Activated B cell treated with CpG ODN at 0.5 μM for 24 hours (primary cell): Measurements from ENCODE around the gene MDM4. TPM values are rescaled to one million over a fixed set of nuclear protein-coding genes. Genes with fewer than 3 reads are reported as not detected.

ENCODE experiments used
- ATAC-seq: fragments of 200-7000 bp; cut with Tn5 transposase; one replicate; pipeline ENCODE4 v1.10.0; 2021; ENCODE audit warnings: low read depth, mild to moderate bottlenecking, moderate library complexity
- CTCF ChIA-PET: fragments of 350-600 bp; sonication (Branson Sonifier 250); formaldehyde crosslinking; loops from one replicate; lab custom pipeline; 2021; ENCODE audit warnings: antibody characterized with exemption; lab: Charles Lee
- POLR2A ChIA-PET: fragments of 350-600 bp; sonication (Branson Sonifier 250); formaldehyde crosslinking; loops from one replicate; lab custom pipeline; 2021; ENCODE audit warnings: antibody characterized with exemption; lab: Charles Lee
- DNase-seq: peaks from one replicate; pipeline ENCODE4 v3.0.0; 2022
- H3K27ac Mint-ChIP-seq: one replicate; pipeline ENCODE4 v1.8.0; 2020; ENCODE audit warnings: mixed read lengths
- H3K27me3 Mint-ChIP-seq: one replicate; pipeline ENCODE4 v1.8.0; 2021; ENCODE audit warnings: mixed read lengths
- H3K36me3 Mint-ChIP-seq: one replicate; pipeline ENCODE4 v1.8.0; 2021; ENCODE audit warnings: low read depth, mixed read lengths
- H3K4me1 Mint-ChIP-seq: one replicate; pipeline ENCODE4 v1.8.0; 2021; ENCODE audit warnings: mixed read lengths
- H3K4me3 Mint-ChIP-seq: one replicate; pipeline ENCODE4 v1.8.0; 2020; ENCODE audit warnings: mild to moderate bottlenecking, mixed read lengths
- H3K9me3 Mint-ChIP-seq: one replicate; pipeline ENCODE4 v1.8.0; 2020; ENCODE audit warnings: mixed read lengths
- CTCF ChIP-seq: fragments of 200-600 bp; IDR thresholded peaks from one replicate; pipeline ENCODE4 v1.8.0; 2022; ENCODE audit warnings: antibody characterized with exemption, mild to moderate bottlenecking
- intact Hi-C: fragments of 100-400 bp; cut with micrococcal nuclease; formaldehyde crosslinking; loops from one replicate; pipeline ENCODE4 v1.15.1; 2024
- total RNA-seq: library from RNA; stranded (reverse); gene quantifications from 2 replicates; pipeline ENCODE4 v1.2.3, GENCODE V29; 2022

The MDM4 gene
- total RNA-seq, 1 donor from 2014 or later, result 264 TPM

- ChIA-PET CTCF (no interaction called here), POLR2A (no interaction called here)
- no peak overlapping the region for H3K27ac Mint-ChIP-seq
- H3K27me3 Mint-ChIP-seq, result no peaks in the 10 kb centered on the region
- no peak overlapping the region for H3K4me3 Mint-ChIP-seq
- H3K4me1 Mint-ChIP-seq, result peaks cover 11% of the 10 kb centered on the region
- intact Hi-C loops, result no loop called here
- H3K9me3 Mint-ChIP-seq, result no peaks in the 10 kb centered on the region
- DNase-seq (no peak), ATAC-seq (no peak)
- peaks cover 31% of the 10 kb centered on the region for H3K36me3 Mint-ChIP-seq
- no peak for TF ChIP-seq CTCF
Observed at GRCh38 chr1:204599098-204599497, 82.9 kb downstream of the MDM4 start.

GRCh38 chr1:204599596-204599995, 83.4 kb downstream of the MDM4 start:
- no peak for TF ChIP-seq CTCF
- Mint-ChIP-seq H3K4me3 (no peak overlapping the region), H3K4me1 (peaks cover 11% of the 10 kb centered on the region), H3K9me3 (no peaks in the 10 kb centered on the region), H3K27ac (no peak overlapping the region), H3K36me3 (peaks cover 31% of the 10 kb centered on the region), H3K27me3 (no peaks in the 10 kb centered on the region)
- intact Hi-C loops, result no loop called here
- ChIA-PET POLR2A (no interaction called here), CTCF (no interaction called here)
- no peak for DNase-seq
- ATAC-seq, result no peak

- Mint-ChIP-seq H3K4me1 (peaks cover 11% of the 10 kb centered on the region), H3K9me3 (no peaks in the 10 kb centered on the region), H3K36me3 (peaks cover 31% of the 10 kb centered on the region), H3K27me3 (no peaks in the 10 kb centered on the region), H3K27ac (no peak overlapping the region), H3K4me3 (no peak overlapping the region)
- ChIA-PET CTCF (no interaction called here), POLR2A (no interaction called here)
- TF ChIP-seq CTCF, result no peak
- DNase-seq (no peak), ATAC-seq (no peak)
- intact Hi-C loops, result no loop called here
Observed at GRCh38 chr1:204600203-204600602, 84.0 kb downstream of the MDM4 start.

- Mint-ChIP-seq H3K27ac (no peak overlapping the region), H3K27me3 (no peaks in the 10 kb centered on the region), H3K9me3 (no peaks in the 10 kb centered on the region), H3K4me3 (no peak overlapping the region), H3K4me1 (peaks cover 11% of the 10 kb centered on the region), H3K36me3 (peaks cover 26% of the 10 kb centered on the region)
- intact Hi-C loops, result no loop called here
- DNase-seq (no peak), ATAC-seq (no peak)
- ChIA-PET POLR2A (no interaction called here), CTCF (no interaction called here)
- TF ChIP-seq CTCF, result no peak
Observed at GRCh38 chr1:204600968-204601367, 84.8 kb downstream of the MDM4 start.

DNA sequence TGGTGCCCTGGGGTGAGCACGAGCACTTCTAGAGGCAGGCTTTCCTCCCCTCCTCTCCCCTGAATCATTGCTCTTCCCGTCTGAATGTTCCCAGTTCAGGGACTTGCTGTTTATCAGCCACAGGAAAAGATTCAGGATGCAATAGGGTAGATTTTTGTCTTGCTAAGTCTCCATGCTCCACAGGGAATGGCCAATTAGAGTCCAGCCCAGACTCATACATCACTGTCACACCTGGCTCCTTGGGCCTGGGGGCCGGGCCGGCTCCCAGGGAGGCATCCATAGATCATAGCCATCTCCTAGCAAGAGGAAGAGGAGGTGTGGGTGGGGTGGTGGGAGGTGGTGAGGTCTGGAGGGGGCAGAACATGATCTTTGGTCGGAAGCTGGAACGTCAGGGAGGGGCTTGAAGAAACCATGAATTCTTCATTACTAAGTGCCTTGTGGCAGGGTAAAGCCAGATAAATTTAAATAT, 85.9 kb downstream of the MDM4 start:
- intact Hi-C loops, result no loop called here
- H3K9me3 Mint-ChIP-seq, result no peaks in the 10 kb centered on the region
- peaks cover 19% of the 10 kb centered on the region for H3K36me3 Mint-ChIP-seq
- TF ChIP-seq CTCF, result no peak
- no peaks in the 10 kb centered on the region for H3K27me3 Mint-ChIP-seq
- no peak overlapping the region for H3K4me3 Mint-ChIP-seq
- ChIA-PET POLR2A (no interaction called here), CTCF (no interaction called here)
- no peak overlapping the region for H3K27ac Mint-ChIP-seq
- ATAC-seq (no peak), DNase-seq (no peak)
- peaks cover 11% of the 10 kb centered on the region for H3K4me1 Mint-ChIP-seq
